Ovary (tissue), 3 donors: ENCODE data around the gene EPB41L1.

Source experiments
- EP300 ChIP-seq: sonication (generic); formaldehyde crosslinking; IDR thresholded peaks from one replicate; pipeline ENCODE4 v1.6.1; 2017; ENCODE audit warnings: antibody characterized with exemption
- POLR2A ChIP-seq: fragments of 450-650 bp; IDR thresholded peaks from one replicate; pipeline ENCODE4 v1.6.1; 2017; ENCODE audit warnings: antibody characterized with exemption, mild to moderate bottlenecking, moderate library complexity
- TF ChIP-seq, protein P1 (sequence below), 3 donors: fragments of 450-650 bp in 2 of 3; fragments of 200-600 bp in 1 of 3; IDR thresholded peaks; one replicate each; pipeline versions ENCODE4 v1.5.1 to v1.8.0; 2016 to 2022; ENCODE audit warnings: antibody characterized with exemption in 3 of 3, mild to moderate bottlenecking in 1 of 3
- donor health status: DM: no; HTN: no; CAD: no.

GRCh38 chr20:36236786-36237121, 82.2 kb downstream of the EPB41L1 start:
- TF ChIP-seq EP300 (no peak), POLR2A (no peak)
- TF ChIP-seq, protein P1, sequence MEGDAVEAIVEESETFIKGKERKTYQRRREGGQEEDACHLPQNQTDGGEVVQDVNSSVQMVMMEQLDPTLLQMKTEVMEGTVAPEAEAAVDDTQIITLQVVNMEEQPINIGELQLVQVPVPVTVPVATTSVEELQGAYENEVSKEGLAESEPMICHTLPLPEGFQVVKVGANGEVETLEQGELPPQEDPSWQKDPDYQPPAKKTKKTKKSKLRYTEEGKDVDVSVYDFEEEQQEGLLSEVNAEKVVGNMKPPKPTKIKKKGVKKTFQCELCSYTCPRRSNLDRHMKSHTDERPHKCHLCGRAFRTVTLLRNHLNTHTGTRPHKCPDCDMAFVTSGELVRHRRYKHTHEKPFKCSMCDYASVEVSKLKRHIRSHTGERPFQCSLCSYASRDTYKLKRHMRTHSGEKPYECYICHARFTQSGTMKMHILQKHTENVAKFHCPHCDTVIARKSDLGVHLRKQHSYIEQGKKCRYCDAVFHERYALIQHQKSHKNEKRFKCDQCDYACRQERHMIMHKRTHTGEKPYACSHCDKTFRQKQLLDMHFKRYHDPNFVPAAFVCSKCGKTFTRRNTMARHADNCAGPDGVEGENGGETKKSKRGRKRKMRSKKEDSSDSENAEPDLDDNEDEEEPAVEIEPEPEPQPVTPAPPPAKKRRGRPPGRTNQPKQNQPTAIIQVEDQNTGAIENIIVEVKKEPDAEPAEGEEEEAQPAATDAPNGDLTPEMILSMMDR (IDR thresholded peaks at IDR 0.05) = no peak
